GM18499 (cell line): ENCODE data around the gene SEMA6D.

ENCODE experiments used
- ATAC-seq: cut with Tn5 transposase; IDR thresholded peaks from one replicate; pipeline ENCODE4 v1.9.1; 2021; ENCODE audit warnings: moderate number of reproducible peaks; ENCODE audit not compliant: insufficient read depth, unreplicated experiment

SEMA6D gene

GRCh38 chr15:47717036-47717612 is at the start of gene SEMA6D:
Gene SEMA6D, plus strand, starts transcription at chr15:47717505. Its CDS starts 42,294 bp downstream, at chr15:47759799.
- no peak for ATAC-seq

- ATAC-seq: no peak
These were observed 48.1 kb upstream of the SEMA6D start for GRCh38 chr15:47669221-47669620.

GRCh38 chr15:47670365-47670764 is 46.9 kb upstream of the SEMA6D start:
- ATAC-seq: no peak

- no peak for ATAC-seq
These were observed 44.0 kb upstream of the SEMA6D start for GRCh38 chr15:47673232-47673761.

GRCh38 chr15:47674586-47675232 is 42.6 kb upstream of the SEMA6D start:
- ATAC-seq: no peak

GRCh38 chr15:47675735-47676134 is 41.6 kb upstream of the SEMA6D start:
- ATAC-seq: no peak

GRCh38 chr15:47678040-47678439 is 39.3 kb upstream of the SEMA6D start:
- ATAC-seq: no peak

GRCh38 chr15:47682661-47683060 is 34.6 kb upstream of the SEMA6D start:
- ATAC-seq: no peak

GRCh38 chr15:47685141-47685870 is 32.0 kb upstream of the SEMA6D start:
- no peak for ATAC-seq

GRCh38 chr15:47688573-47689086 is 28.7 kb upstream of the SEMA6D start:
- ATAC-seq: no peak

GRCh38 chr15:47689660-47690059 is 27.6 kb upstream of the SEMA6D start:
- ATAC-seq: no peak

- ATAC-seq: no peak
These were observed 25.4 kb upstream of the SEMA6D start for GRCh38 chr15:47691882-47692281.

- ATAC-seq: no peak
These were observed 21.0 kb upstream of the SEMA6D start for GRCh38 chr15:47696351-47696750.

- ATAC-seq: no peak
These were observed 11.9 kb upstream of the SEMA6D start for GRCh38 chr15:47705281-47705997.

- no peak for ATAC-seq
These were observed 9.9 kb upstream of the SEMA6D start for GRCh38 chr15:47707391-47707790.

- no peak for ATAC-seq
These were observed 8.9 kb upstream of the SEMA6D start for GRCh38 chr15:47708161-47708980.

- ATAC-seq: no peak
These were observed 5.7 kb upstream of the SEMA6D start for GRCh38 chr15:47711655-47712054.

GRCh38 chr15:47715402-47715801 is 1.9 kb upstream of the SEMA6D start:
- ATAC-seq: no peak

GRCh38 chr15:47715856-47716445 is 1.4 kb upstream of the SEMA6D start:
- no peak for ATAC-seq
